HG03060 (cell line): Measurements from ENCODE around the gene UBE3C.
"Not testable (repeated sequence)": the region's sequence is repeated elsewhere in the genome, so short reads cannot be mapped to it uniquely, and the experiment has no call there.

ENCODE experiments used
- ATAC-seq: cut with Tn5 transposase; IDR thresholded peaks from one replicate; pipeline ENCODE4 v1.9.1; 2021; ENCODE audit warnings: low read depth, moderate number of reproducible peaks; ENCODE audit not compliant: unreplicated experiment

The UBE3C gene

DNA sequence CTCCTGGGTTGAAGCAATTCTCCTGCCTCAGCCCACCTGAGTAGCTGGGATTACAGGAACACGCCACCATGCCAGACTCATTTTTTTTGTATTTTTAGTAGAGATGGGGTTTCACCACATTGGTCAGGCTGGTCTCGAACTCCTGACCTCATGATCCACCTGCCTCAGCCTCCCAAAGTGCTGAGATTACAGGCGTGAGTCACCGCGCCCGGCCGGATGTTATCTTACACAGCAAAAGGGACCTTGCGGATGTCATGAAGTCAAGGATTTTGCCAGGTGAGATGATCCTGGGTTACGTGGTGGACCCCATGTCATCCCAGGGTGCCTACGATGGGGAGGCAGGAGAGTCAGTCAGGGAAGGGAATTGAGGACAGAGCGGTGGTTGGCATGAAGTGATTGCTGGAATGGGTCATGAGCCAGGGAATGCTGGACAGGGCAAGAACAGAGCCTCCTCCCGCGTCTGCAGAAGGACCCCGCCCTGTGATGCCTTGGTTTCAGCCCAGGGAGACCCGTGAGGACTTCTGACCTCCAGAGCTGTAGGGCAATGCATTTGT lies 8.7 kb upstream of the UBE3C start:
- no peak for ATAC-seq

DNA sequence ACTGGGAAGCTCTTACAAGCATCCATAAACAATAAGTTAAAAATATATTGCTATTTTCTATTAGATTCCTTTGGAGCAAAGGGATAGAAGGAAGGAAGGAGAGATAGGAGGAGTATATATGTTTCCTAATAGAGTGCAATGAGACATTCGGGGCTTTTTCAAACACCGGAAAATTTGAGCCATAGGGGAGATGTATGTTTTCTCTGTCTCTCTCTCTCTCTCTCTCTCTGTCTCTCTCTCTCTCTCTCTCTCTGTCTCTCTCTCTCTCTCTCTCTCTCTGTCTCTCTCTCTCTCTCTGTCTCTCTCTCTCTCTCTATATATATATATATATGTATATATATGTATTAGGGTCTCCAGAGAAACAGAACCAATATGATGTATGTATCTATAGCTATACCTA lies 7.9 kb upstream of the UBE3C start:
- not testable (repeated sequence) for ATAC-seq

DNA sequence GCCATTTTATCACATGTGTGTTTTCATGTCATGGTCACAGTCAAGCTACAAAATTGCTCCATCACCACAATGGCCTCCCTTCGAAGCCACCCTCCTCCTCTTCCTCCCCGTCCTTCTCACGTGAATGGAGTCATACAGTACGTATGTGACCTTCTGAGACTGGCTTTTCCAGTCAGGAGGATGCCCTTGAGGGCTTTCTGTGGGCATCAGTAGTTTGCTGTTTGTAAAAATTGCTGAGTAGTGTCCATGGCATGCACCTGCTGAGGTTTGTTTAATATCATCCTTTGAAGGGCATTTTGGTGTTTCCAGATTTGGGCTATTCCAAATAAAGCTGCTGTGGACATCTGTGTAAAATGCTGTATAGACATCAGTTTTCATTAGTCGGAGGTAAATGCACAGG lies 5.9 kb upstream of the UBE3C start:
- ATAC-seq = no peak

DNA sequence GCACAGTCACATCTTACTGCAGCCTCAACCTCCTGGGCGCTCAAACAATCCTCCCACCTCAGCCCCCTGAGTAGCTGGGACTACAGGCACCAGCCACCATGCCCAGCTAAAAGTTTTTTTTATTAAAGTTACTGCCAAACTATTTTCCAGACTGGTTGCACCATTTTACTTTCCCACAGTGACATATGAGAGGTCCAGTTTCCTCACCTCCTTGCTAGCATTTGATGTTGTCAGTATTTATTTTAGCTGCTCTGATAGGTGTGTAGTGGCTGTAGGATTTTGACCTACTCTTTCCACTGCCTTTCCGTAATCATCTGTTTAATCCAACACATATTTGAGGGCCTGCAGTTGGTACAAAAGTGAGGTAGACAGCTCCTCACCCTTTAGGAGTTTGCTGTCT lies 5.4 kb upstream of the UBE3C start:
- ATAC-seq = no peak

DNA sequence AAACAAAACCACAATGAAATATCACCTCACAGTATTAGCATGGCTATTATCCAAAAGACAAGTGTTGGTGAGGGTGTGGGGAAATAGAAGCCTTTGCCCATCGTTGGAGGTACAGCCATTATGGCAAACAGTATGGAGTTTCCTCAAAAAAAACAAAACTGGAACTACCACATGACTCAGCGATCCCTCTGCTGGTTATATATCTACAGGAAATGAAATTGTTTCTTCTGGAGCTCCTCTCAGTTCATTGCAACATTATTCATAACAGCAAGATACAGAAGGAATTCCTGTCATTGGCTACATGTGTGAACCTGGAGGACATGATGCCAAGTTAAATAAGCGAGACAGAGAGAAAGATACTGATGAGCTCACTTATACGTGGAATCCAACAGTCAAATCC lies 2.4 kb upstream of the UBE3C start:
- ATAC-seq = no peak

DNA sequence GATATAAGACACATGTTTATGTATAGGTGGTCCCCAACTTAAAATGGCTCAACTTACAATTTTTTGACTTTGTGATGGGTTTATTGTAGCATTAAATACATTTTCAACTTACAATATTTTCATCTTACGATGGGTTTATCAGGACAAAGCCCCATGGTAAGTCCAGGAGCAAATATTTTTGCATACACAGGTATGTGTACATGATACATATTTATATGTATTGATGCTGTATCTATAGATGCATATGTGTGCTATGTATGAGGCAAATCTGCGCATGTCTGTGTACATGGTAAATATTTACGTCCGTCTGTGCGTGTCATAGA lies 664 bp upstream of the UBE3C start:
- ATAC-seq = peak; percentile 31

DNA sequence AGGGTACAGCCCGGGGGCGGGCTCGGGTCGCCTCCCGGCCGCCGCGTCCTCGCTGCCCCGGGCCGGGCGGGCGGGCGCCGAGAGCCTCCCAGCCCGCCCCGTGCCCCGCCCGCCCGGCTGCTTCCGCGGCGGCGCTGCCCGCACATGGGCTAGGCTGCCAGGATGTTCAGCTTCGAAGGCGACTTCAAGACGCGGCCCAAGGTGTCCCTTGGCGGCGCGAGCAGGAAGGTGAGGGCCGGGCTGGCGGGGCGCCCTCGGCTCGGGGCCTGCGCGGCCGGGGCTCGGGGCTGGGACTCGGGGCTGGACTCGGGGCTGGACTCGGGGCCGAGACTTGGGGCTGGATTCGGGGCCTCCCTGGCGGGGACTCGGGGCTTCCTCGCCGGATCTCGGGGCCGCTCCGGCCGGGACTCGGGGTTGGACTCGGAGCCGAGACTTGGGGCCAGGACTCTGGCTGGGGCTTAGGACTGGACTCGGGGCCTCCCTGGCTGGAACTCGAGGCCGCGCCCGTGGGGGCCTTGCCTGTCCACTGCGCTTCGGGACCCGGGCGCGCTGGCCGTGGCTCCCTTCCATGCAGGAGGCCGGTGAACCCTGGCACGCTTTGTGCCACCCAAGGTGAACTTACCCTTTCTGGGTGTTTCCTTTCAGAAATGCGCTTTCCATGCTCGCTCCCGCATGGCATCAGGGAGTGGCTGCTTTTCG lies 534 bp downstream of the UBE3C start:
- ATAC-seq = peak; percentile 25

DNA sequence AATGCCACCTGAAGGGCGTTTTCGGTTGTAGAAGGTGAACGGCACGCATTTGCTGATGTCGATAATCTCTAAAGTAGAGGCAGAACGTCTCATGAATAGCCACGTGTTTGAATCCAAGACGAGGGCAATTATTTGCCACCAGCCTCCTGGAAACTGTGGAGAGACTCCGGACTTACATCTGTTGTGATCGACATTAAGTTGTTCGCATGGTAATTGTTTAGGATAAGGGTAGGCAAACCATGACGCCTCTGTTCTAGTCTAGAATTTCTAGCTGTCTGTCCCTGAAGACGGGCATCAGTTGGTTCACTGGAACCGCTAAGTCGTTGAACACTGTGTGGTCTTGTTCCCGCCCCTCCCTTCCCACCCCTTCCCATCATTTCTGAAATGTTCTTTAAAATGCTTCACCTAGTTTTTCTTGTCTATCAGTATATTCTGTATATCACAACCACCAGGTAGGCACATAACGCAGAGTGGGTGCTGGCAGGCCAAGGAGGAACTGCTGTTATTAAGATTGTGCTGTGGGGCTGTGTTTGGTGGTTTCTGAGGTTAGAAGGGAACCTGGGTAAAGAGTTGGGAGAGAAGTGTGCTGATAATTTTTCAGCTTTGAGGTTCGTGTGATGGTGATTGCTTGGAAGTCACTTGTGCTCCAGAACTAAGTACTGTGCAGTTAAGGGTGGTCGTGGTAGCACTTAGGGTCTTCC lies 1.2 kb downstream of the UBE3C start:
- no peak for ATAC-seq

DNA sequence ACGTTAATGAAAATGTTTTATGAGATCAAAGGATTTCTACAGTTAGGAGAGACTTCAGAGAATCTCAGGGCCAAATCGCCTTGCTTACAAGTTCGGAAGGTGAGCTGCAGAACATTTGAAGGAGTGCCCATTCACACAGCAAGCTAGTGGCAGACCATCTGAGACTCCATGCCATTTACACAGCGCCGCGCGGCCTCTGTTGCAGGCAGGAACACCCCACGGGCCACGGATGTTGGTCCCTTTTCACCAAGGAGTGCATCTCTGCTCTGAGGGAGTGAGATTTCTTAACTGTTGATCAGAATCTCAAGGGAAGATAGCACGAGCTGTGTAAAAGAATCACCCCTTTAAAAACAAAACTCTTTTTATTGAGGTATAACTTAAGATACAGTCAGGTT lies 1.8 kb downstream of the UBE3C start:
- ATAC-seq = no peak

DNA sequence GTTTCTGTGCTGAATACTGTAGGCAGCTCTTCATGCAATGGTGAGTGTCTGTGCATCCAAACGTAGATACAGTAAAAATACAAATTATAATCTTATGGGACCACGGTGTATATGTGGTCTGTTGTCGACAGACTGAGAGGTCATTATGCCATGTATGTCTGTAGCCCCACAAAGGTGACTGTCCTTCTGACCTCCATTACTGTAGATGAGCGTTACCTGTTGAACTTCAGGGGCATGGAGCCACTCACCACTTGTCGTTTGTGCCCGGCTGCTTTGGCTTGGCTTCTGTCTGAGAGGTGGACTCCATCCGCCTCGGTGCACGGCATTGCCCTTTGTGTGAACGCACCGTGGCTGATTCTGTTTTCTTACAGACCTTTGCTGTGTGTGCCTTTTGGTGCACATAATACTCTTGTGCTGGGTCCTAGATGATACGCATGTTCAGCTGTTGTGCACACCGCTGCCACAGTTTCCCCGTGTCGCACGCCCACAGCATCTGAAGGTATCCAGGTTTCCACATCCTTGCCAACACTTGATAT lies 2.9 kb downstream of the UBE3C start:
- no peak for ATAC-seq

DNA sequence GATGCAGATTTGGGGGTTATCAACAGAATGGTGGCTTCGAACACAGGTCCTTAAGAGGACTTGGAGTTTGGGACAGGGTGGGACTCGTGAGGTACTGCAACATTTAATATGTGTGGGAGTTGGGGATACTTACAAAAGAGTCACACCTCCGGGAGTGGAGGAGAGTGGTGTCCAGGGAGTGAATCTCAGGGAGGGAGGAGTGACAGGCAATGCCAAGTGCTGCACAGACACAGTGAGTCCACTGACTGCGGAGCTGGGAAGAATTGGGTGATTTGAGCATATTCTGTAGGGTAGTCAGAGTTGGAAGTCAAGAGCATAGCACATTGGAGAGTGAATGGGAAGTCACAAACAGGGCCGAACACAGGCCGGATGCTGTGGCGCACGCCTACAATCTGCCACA lies 5.1 kb downstream of the UBE3C start:
- ATAC-seq = no peak

DNA sequence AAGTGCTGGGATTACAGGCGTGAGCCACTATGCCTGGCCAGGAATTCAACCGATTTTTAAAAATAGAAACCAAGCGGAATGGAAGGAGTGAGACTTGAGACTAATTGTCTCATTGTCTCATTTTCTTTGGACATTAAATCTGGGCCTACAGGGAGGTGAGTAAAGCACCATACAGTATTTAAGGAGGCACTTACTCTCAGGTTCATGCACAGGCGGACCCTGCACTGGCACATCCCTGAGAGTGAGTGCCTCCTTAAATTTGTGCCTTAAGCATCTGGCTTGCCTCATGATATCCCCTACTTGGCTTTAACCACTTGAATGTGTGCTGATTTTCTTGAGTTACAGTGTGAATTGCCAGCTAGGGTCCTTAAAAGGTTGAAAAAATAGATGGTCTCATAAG lies 10.6 kb downstream of the UBE3C start:
- ATAC-seq = no peak

DNA sequence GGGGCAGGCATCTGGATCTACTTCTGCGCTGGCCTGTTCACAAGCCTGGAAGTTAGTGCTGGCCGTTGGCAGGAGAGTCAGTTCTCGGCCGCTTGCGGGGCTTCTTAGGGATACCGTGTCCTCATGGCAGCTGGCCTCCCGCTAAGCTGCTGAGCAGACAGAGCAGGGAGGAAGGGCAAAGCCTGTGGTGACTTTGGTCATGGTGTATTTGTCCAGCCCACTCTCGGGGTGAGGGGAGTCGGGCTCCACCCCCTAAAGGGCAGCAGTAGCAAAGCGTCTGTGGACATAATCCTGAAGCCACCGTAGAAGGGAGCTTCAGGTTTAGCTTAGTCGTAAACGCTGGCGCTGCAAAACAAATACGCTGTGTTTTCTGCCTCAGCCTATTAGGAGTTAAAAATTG lies 12.2 kb downstream of the UBE3C start:
- ATAC-seq = no peak

DNA sequence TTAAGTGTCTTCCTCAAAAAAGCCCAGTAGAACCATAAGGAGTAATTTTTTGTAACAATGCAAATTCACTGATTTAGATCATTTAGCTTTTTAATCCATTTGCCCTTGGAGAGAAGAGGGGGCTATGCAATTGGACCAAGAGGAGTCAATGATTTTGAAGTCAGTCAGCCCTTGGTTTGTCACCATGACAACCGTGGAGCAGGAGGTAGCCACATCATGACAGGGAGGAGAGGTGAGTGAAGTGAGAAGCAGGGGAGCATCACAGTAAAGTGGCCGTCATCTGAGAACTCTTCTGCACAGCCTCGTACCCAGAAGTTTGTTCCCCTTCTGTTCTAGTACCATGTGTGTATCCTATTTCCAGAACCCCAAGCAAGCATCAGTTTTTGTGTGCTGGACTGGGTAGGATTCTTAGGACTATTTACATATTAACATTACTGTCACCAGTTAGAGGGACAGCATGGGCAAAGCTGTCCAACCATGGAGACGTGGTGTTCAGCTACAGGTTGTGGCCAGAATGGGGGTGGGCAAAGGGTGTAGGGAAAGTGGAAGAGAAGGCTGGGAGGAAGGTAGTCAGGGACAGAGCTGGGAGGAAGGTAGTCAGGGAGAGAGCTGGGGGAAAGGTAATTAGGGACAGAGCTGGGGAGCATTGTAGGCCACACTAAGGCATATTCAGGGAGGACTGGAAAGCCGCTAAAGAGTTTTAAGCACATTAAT lies 13.1 kb downstream of the UBE3C start:
- ATAC-seq = no peak

DNA sequence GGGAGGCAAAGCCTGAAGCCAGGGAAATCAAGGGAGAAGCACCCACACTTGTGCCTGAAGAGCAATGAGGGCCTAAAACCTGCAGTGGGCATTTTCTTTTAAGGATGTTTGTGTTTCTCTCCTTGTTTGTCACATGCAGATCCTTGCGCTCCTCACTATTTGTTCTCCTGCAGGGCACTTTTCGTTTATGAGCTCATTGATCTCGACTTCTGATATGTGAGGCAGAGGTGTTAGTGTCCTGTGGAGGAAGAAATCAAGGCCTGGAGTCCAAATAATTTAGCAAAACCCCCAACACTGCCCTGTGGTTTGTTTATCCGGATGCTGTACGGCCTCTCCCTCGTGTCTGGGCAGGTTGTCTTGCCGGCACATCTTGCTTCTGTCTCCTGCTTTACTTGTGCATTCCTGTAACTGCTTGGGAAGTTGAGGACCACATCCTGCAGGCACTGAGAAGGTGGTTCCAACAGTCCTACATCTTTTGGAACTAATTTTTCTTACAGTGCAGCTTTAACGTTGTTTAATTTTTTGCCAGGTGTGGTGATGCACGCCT lies 13.7 kb downstream of the UBE3C start:
- ATAC-seq = no peak

DNA sequence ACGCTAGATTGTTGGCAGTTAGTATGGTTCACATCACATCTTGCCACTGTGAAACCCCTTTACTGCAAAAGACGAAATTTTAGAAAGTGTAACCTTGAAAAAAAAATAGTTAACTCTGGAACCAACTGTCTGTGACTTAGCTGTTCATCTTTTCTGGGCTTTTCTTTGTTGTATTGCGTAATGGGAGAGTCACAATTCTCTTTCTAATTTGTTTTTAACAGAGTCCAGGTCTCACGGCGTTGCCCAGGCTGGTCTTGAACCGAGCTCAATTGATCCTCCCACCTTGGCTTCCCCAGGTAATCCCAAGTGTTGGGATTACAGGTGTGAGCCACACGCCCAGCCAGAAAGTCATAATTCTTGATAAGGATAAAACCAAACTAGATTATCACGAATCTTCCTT lies 14.5 kb downstream of the UBE3C start:
- ATAC-seq = no peak

DNA sequence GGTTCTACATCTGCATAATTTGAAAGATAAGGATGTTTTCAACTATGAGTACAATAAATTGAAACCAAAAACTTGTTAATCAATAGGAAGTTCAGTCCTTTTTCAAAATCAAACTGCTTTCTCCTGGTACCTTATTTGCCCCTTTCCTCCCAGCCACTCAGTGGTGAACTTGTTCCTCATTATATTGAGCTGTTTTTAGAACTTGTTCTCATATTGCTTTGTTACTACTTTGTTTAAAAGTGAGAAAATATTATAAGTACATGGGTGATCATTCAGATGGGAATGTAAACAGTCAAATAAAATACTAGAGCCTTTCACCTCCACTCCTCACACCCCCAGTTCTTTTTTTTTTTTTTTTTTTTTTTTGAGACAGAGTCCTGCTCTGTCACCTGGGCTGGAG lies 17.2 kb downstream of the UBE3C start:
- no peak for ATAC-seq

DNA sequence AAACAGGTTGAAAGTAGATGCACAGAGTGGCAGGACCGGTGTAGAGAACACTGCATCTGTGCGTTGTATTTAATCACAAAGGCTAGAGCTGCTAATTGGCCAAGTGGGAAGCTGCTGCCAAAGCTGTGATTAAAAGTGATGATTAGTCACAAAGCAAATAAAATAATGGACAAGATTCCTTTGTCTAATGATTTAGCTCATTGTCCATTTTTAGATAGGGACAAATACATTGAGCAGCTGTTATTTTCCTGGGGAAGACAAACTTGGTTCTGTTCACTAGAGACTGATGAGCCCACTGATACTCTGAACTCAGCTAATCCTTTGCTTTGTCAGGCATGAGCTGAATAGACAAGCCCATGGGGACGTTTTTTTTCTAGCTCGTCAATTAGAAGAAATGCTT lies 19.7 kb downstream of the UBE3C start:
- ATAC-seq = no peak

DNA sequence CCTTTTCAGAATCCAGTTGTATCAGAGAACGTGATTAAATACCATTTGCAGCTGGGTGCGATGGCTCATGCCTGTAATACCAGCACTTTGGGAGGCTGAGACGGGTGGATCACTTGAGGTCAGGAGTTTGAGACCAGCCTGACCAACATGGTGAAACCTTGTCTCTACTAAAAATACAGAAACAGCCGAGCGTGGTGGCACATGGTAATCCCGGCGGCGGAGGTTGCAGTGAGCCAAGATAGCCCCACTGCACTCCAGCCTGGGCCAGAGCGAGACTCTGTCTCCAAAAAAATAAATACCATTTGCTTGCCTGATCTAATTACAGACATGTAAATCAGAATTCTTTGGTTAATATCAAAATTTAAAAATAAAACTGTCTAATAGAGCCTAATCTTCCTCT lies 20.8 kb downstream of the UBE3C start:
- ATAC-seq = not testable (repeated sequence)

DNA sequence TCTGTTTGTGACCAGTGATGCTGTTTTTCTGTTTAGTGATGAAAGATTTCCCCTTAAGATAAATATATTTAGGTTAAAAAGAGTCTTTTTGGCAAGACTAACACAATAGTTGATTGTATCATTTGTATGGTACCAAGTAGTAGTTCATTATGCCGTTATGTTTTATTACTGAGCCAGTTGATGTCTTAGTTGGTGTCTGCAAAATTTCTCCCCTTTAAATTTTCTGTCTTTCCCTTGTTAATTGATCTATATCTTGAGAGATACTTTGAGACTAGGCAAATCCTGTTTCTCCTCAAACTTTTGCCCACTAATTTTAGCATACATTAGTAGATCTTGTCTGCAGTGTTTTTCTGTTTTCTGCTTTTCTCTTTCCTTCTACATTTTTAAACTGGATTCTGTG lies 21.7 kb downstream of the UBE3C start:
- no peak for ATAC-seq

DNA sequence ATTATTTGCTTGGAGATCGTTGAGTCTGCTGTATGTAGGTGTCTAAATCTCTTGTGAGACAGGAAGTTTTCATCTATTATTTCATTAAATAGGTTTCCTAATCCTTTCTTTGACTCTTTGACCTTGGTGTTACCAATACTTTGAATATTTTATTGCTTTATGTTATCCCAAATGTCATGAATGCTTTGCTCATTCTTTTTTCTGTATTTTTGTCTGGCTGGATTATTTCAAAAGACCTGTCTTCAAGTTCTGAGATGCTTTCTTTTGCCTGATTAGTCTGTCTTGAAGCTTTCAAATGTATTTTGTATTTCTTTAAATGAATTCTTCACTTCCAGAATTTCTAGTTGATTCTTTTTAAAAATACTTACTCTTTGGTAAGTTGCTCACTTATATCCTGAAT lies 27.3 kb downstream of the UBE3C start:
- no peak for ATAC-seq
